HEK293 (cell line): ENCODE results near the gene GJA10.

Experiments used
- CTCF ChIA-PET: fragments of 350-600 bp; formaldehyde crosslinking; extraction: SDS; loops from one replicate; lab custom pipeline; 2021; ENCODE audit warnings: antibody characterized with exemption; lab: Yijun Ruan, JAX
- POLR2A ChIA-PET: fragments of 300-600 bp; formaldehyde crosslinking; extraction: SDS; loops from one replicate; lab custom pipeline; 2020; ENCODE audit warnings: antibody characterized with exemption, inconsistent platforms; lab: Yijun Ruan, JAX
- H3K27ac ChIP-seq: fragments of 200-500 bp; sonication (Bioruptor generic); 2 replicates; pipeline ENCODE4 v1.5.1; 2014; ENCODE audit warnings: low read depth, low read length, control low read depth, inconsistent platforms; ENCODE audit errors: extremely low read depth
- H3K36me3 ChIP-seq, 2 experiments: fragments of 200-500 bp in 1 of 2; sonication (Bioruptor generic) in 1 of 2; 1 replicate in 1 of 2; 2 replicates in 1 of 2; pipeline ENCODE4 v1.5.1; 2014 to 2017; ENCODE audit warnings: inconsistent platforms in 2 of 2, low read length in 2 of 2; ENCODE audit not compliant: control insufficient read depth in 2 of 2, insufficient read depth in 1 of 2
- H3K4me1 ChIP-seq: fragments of 200-500 bp; sonication (Bioruptor generic); 2 replicates; pipeline ENCODE4 v1.5.1; 2014; ENCODE audit warnings: mild to moderate bottlenecking, low read length, inconsistent platforms; ENCODE audit not compliant: control insufficient read depth, insufficient read depth
- H3K4me3 ChIP-seq: 2 replicates; pipeline ENCODE4 v1.5.1; 2011; ENCODE audit warnings: low read depth, mild to moderate bottlenecking, control low read depth, low read length, moderate library complexity
- H3K9me3 ChIP-seq: fragments of 200-500 bp; sonication (Bioruptor generic); 2 replicates; pipeline ENCODE4 v1.5.1; 2014; ENCODE audit warnings: low read depth, low read length, inconsistent platforms; ENCODE audit not compliant: control insufficient read depth, insufficient read depth
- AEBP2 ChIP-seq: fragments of 450-650 bp; formaldehyde crosslinking; IDR thresholded peaks from 2 replicates; pipeline ENCODE4 v1.5.1; 2016; ENCODE audit warnings: missing biosample characterization, missing genetic modification characterization, borderline replicate concordance
- EGR2 ChIP-seq: fragments of 450-650 bp; formaldehyde crosslinking; IDR thresholded peaks from 2 replicates; pipeline ENCODE4 v1.5.1; 2016; ENCODE audit warnings: low read depth, missing biosample characterization, missing genetic modification characterization
- ELK4 ChIP-seq: IDR thresholded peaks from 2 replicates; pipeline ENCODE4 v1.6.1; 2011; ENCODE audit warnings: mild to moderate bottlenecking, low read depth, low read length, borderline replicate concordance
- IKZF3 ChIP-seq: fragments of 450-650 bp; IDR thresholded peaks from 2 replicates; pipeline ENCODE4 v1.5.0; 2018; ENCODE audit warnings: missing biosample characterization, mild to moderate bottlenecking, missing genetic modification characterization, moderate library complexity
- KLF17 ChIP-seq: fragments of 450-650 bp; formaldehyde crosslinking; IDR thresholded peaks from 2 replicates; pipeline ENCODE4 v1.5.1; 2016; ENCODE audit warnings: missing biosample characterization, missing genetic modification characterization
- OSR2 ChIP-seq: fragments of 450-650 bp; formaldehyde crosslinking; IDR thresholded peaks from 2 replicates; pipeline ENCODE4 v1.5.1; 2016; ENCODE audit warnings: missing biosample characterization, missing genetic modification characterization
- PRDM1 ChIP-seq: fragments of 450-650 bp; formaldehyde crosslinking; IDR thresholded peaks from 2 replicates; pipeline ENCODE4; 2016; ENCODE audit warnings: missing biosample characterization, missing genetic modification characterization
- WT1 ChIP-seq: fragments of 450-650 bp; formaldehyde crosslinking; IDR thresholded peaks from 2 replicates; pipeline ENCODE4 v1.5.1; 2016; ENCODE audit warnings: missing biosample characterization, missing genetic modification characterization
- ZBTB1 ChIP-seq: fragments of 450-650 bp; formaldehyde crosslinking; IDR thresholded peaks from 2 replicates; pipeline ENCODE4 v1.5.1; 2016; ENCODE audit warnings: missing biosample characterization, missing genetic modification characterization
- ZNF19 ChIP-seq: fragments of 450-650 bp; formaldehyde crosslinking; IDR thresholded peaks from 2 replicates; pipeline ENCODE4; 2016; ENCODE audit warnings: missing biosample characterization, missing genetic modification characterization, low read depth
- ZNF211 ChIP-seq: fragments of 450-650 bp; formaldehyde crosslinking; IDR thresholded peaks from 2 replicates; pipeline ENCODE4 v1.5.1; 2016; ENCODE audit warnings: low read depth, missing biosample characterization, missing genetic modification characterization
- ZNF214 ChIP-seq: fragments of 450-650 bp; formaldehyde crosslinking; IDR thresholded peaks from 2 replicates; pipeline ENCODE4 v1.5.1; 2017; ENCODE audit warnings: missing biosample characterization, mild to moderate bottlenecking, missing genetic modification characterization, borderline replicate concordance
- ZNF280D ChIP-seq: fragments of 450-650 bp; formaldehyde crosslinking; IDR thresholded peaks from 2 replicates; pipeline ENCODE4 v1.5.1; 2016; ENCODE audit warnings: missing biosample characterization, missing genetic modification characterization
- ZNF324 ChIP-seq: fragments of 450-650 bp; formaldehyde crosslinking; IDR thresholded peaks from 2 replicates; pipeline ENCODE4 v1.5.1; 2016; ENCODE audit warnings: missing biosample characterization, missing genetic modification characterization
- ZNF623 ChIP-seq: fragments of 450-650 bp; formaldehyde crosslinking; IDR thresholded peaks from 2 replicates; pipeline ENCODE4 v1.5.1; 2016; ENCODE audit warnings: missing biosample characterization, missing genetic modification characterization
- ZNF639 ChIP-seq: fragments of 450-650 bp; formaldehyde crosslinking; IDR thresholded peaks from 2 replicates; pipeline ENCODE4 v1.5.1; 2016; ENCODE audit warnings: missing biosample characterization, missing genetic modification characterization
- ZNF660 ChIP-seq: fragments of 450-650 bp; IDR thresholded peaks from 2 replicates; pipeline ENCODE4 v1.5.1; 2018; ENCODE audit warnings: missing biosample characterization, mild to moderate bottlenecking, missing genetic modification characterization
- ZSCAN16 ChIP-seq: fragments of 450-650 bp; formaldehyde crosslinking; IDR thresholded peaks from 2 replicates; pipeline ENCODE4 v1.5.1; 2016; ENCODE audit warnings: missing biosample characterization, missing genetic modification characterization
- ZSCAN23 ChIP-seq: fragments of 450-650 bp; formaldehyde crosslinking; IDR thresholded peaks from 2 replicates; pipeline ENCODE4 v1.5.1; 2016; ENCODE audit warnings: missing biosample characterization, missing genetic modification characterization

Gene GJA10

GRCh38 chr6:89925826-89926225 lies 31.6 kb downstream of the GJA10 start:
- Histone ChIP-seq H3K9me3 (no peaks in the 10 kb centered on the region), H3K27ac (no peak overlapping the region), H3K4me1 (no peaks in the 10 kb centered on the region), H3K36me3 (no peaks in the 10 kb centered on the region), H3K4me3 (no peak overlapping the region)
- CTCF ChIA-PET = no interaction called here
- TF ChIP-seq PRDM1 (tag by site-specific recombination) = no peak
- TF ChIP-seq AEBP2 (tag by site-specific recombination) = no peak
- no peak for TF ChIP-seq WT1 (tag by site-specific recombination)
- TF ChIP-seq OSR2 = no peak
- no peak for TF ChIP-seq ZNF324 (tag by site-specific recombination)
- no peak for TF ChIP-seq ELK4
- TF ChIP-seq ZNF19 = no peak
- no peak for TF ChIP-seq ZBTB1
- no peak for TF ChIP-seq ZNF280D (tag by site-specific recombination)
- no peak for TF ChIP-seq ZSCAN16 (tag by site-specific recombination)
- no peak for TF ChIP-seq ZNF660 (tag by site-specific recombination)
- TF ChIP-seq ZNF211 (tag by site-specific recombination) = no peak
- POLR2A ChIA-PET = no interaction called here

GRCh38 chr6:89927264-89927663 lies 33.0 kb downstream of the GJA10 start:
- Histone ChIP-seq H3K27ac (no peak overlapping the region), H3K4me1 (no peaks in the 10 kb centered on the region), H3K4me3 (no peak overlapping the region), H3K9me3 (no peaks in the 10 kb centered on the region), H3K36me3 (peaks cover 0 to 4% of the 10 kb centered on the region in 2 experiments; a peak in 1 of 3 replicates)
- ChIA-PET POLR2A (no interaction called here), CTCF (no interaction called here)
- no peak for TF ChIP-seq ZNF214
- TF ChIP-seq ZNF639 (tag by site-specific recombination) = no peak
- no peak for TF ChIP-seq AEBP2 (tag by site-specific recombination)
- TF ChIP-seq IKZF3 = no peak
- TF ChIP-seq ZSCAN23 (tag by site-specific recombination) = no peak
- no peak for TF ChIP-seq ZNF623
- TF ChIP-seq KLF17 (tag by site-specific recombination) = no peak
- no peak for TF ChIP-seq EGR2 (tag by site-specific recombination)
